Right renal cortex interstitium (tissue), 3 donors: ENCODE data around the gene ANTXRL. TPM values are rescaled to one million over a fixed set of nuclear protein-coding genes. Genes with fewer than 3 reads are reported as not detected.
"Not testable (repeated sequence)": the region's sequence is repeated elsewhere in the genome, so short reads cannot be mapped to it uniquely, and the experiment has no call there.

Source experiments
- DNase-seq, 3 donors: peaks; one replicate each; pipeline ENCODE4 v3.0.0-alpha.2; 2013; ENCODE audit warnings: low read depth in 3 of 3, low spot score in 2 of 3
- polyA plus RNA-seq, 3 donors: library from polyadenylated mRNA; unstranded; fragments of 120-200 nt; gene quantifications; one replicate each; pipeline ENCODE4 v1.2.1, GENCODE V29; 2013; ENCODE audit not compliant: insufficient read length in 3 of 3

Gene ANTXRL
- not detected for polyA plus RNA-seq

DNA sequence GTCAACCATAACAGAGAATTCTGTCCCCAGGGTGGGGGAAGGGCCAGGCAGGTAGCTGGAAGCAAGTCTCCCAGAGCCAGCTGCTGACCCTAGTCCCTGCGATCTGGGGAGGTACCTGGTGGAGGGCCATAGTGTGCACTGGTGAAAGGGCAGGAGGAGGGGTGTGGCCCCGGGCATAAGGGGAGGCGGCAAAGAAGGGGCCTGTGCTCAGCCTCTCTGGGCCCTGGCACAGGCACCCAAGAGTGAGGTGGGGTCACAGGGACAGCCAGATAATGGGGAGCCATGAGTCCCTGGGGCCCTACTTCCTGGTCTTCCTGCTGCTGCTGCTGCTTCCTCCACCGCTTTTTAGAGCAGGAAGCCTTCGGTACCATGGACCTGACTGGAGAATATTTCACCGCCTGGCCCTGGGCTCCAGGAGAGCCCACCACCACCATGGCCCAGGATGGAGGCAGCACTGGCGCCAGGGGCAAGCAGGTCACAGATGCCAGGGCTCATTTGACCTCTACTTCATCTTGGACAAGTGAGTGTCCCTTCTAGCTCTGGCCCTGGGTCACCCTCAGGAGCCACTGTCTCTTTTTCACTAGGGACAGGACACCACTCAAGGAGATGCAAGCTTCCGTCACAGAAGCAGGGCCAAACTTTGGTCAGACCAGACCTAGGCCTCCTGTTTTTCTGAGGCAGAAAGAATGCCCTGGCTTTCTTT lies at the start of gene ANTXRL:
ANTXRL (plus strand) TSS at position 7 of the 703 bp plus-strand sequence; CDS start at position 273, 266 bp downstream.
- no peak for DNase-seq

DNA sequence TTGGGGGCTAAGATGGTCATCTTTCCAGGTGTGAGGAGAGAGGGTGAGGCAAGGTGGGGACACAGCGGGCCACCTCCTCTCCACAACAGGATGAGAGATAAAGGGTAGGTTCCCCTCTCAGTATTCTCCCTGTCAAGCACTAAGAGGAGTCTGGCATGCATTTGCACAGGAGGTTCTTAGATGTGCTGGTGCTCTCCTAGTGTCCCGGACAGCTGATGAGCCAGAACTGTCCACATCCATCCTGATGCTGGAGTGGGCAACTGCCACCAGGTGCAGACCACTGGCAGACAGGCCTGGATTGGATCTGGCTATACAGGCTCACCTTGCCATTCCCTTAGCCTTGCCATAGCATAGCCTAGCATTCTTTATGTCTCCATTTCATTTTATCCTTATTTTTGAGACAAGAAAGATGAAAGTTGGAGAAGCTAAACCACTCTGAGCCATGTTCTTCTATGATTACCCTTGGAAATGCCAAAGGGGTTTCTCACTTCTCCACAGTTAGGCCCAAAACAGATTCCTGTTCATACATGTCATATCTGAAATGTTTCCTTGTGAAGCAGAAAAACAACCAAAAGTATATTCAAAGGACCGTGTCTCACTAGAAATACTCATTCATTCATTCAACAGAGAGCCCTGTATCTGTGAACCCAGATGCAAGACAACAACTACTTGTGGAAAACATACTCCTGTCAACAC lies 48.8 kb upstream of the ANTXRL start:
- no peak for DNase-seq

DNA sequence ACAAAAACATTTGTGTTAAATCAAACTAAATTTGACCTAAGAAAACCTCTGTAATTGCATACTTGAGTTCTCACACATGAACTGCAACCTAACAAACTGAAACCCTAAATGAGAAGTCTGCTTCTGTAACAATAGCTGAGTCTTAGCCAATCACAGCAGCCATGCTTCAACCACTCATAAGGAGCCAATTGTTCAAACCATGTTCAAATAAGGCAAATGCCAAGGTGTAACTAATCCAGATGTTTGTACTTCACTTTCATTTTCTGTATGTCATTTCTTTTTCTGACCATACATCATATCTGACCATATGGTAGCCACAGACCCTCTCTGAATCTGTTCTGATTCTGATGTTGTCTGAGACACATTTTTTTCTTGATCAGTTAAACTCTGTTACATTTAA lies 47.5 kb upstream of the ANTXRL start:
- DNase-seq: no peak

DNA sequence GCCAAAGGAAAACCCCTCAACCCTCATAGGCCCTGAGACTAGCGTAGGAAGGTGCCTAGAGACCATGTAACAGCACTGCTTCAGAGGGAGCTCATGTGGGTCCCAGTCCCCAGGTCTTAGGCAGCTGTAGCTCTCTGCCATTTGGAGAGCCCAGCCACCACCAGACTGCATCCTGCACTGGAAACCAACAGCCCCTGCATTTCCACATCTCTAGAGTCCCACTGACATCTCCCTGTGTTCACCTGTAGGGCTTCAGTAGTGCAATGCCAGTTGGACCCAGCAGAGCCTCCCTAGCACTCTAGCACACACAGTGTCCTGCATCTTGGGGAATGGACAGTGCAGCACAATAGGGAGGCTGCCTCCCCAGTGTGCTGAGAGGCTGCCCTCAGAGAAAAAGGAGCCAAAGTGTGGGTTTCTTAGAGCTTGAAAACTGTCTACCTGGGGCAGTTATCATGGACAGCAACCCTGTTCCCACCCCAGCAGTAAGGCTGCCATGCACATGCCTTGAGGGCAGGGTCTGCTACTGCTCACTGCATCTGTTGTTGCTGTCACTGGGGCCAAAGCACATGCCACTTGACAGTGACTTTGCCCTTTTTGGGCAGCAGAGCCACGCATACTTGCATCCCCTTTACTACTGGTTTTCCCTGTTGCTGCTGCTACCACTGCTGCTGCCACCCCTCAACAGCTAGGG lies 46.7 kb upstream of the ANTXRL start:
- DNase-seq: no peak

DNA sequence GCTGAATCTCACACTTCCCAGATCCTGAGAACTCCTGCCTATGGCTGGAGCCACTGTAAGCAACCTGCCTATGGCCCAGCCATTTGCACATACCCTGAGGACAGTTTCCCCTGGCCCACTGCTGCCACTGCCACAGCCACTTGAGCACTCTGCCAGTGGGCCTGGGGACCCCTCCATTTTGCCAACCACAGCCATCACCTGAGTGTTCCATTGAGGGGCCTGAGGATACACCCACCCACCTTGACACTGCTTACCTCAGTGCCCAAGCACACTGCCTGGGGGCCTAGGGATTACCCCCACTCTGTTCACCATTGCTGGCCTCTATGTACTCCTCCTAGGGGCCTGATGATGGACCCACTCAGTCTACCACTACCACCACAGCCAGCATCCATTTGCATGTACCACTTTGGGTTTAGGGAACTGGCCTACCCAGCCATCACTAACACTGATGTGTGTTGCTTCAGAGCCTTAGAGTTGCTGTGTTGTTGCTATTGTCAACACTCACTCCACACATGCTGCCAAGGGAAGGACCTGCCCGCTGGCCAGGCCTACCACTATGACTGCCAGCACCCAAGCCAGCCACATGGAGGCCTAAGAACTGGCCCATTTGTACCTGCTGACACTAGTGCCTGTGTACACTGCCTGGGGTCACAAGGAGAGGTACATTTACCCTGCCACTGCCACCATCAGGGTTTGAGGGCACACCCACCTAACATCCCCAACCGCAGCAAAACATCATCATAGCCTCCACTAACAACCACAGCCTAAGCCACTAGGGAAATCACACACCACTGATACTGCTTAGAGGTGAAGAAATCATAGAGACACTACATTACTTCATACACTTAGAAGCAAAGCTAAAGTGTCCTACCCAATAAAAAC lies 45.9 kb upstream of the ANTXRL start:
- DNase-seq: no peak

DNA sequence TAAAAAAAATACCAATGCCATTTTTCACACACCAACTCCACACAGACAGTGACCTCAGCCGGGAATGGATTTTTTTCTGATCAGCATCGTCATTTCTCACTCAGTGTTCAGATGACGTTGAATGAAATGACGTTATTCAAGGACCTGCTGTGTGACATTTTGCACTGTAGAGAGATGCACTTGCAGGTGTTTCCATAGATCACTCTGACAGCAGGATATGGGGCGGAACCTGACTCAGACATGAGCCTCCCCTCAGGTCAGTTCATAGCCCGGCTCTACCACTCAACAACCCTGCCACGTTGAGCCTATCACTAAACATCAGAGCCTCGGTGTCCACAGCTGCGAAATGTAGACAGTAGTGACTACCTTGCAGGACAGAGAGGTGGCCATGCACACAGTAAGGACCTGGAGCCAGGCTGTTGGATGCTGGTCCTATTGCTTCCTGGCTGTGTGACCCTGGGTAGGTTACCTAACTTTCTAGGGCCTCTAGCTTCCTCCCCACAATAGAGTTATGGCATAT lies 41.4 kb upstream of the ANTXRL start:
- no peak for DNase-seq

DNA sequence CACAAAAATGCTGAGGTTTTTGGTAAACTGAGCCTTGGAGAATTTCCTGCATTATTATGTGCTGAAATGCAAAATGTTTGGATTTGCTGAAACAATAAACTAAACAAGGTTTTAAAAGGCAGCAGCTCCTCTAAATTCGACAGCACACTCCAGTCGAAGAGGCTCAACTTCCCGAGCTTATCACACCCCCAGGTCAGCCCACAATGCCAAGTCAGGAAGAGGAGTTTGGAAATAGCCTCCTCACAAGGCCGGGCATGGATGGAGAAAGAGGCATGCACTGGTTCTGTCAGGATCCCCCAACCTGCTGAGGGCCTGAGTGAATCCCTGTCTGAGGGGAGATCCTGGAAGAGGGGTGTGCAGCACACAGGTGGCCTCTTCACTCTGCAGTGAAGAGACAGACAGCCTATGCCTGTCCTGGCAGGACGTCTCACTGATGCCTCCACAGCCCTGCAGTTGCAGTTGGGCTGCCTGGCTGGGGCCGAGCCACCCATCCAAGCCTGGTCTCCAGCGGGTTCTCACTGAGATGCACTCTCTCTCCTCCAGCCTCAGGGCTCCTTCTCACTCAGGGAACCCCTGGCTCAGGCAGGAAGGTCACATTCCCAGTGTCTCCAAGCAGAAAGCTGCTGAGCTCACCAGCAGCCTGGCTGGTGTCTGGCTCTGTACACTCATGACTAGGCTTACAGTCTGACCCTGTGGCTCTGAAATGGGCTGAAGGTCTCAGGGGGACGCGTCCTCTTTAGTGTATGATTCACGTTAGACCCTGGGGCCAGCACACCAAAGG lies 40.2 kb upstream of the ANTXRL start:
- DNase-seq: not testable (repeated sequence)

DNA sequence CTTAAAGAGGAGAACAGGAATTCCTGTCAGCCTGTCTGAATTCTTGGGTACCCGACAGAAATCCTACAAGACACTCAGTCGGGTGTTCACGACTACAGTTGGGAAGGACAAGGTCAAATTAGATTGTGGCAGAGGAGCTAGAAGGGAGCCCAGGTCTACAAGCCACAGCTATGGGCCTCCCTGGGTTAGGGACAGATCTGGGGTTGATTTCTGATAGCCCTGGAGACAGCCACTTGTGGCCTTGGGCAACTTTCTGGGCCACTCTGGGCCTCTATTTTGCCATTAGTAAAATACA lies 39.7 kb upstream of the ANTXRL start:
- DNase-seq: no peak

DNA sequence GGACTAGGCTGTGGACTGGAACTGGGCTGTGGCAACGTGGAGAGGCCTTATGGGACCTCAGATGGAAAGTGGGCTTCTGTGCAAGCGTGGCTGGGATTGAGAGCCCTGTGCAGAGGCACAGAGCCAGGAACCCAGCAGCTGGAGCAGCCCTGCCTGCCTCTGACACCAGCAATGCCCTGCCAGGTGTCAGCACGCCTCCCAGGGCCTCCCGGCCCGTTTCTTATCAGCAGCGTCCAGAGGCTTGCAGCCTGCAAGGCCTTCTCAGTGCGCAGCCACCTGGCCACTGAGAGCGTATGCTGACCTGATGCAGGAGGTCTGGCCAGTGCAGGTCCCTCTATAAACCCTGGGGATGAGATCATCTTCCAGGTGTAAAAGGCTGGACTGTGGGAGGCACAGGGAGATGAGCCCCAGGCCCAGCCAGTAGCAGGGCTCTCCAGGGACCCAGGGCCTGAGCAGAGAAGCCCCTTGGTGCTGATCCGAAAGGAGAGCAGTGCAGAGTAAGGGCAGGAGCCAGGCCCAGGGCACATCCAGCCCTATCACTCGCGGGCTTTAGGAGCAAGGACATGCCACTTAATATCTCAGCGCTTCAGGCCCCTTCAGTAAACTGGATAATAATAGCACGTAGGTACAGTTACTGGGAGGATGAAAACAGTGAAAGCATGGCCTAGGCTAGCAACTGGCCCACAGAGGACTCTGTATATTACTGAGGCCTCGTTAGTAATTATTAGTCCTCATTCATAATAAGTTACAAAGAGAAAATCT lies 38.8 kb upstream of the ANTXRL start:
- no peak for DNase-seq

DNA sequence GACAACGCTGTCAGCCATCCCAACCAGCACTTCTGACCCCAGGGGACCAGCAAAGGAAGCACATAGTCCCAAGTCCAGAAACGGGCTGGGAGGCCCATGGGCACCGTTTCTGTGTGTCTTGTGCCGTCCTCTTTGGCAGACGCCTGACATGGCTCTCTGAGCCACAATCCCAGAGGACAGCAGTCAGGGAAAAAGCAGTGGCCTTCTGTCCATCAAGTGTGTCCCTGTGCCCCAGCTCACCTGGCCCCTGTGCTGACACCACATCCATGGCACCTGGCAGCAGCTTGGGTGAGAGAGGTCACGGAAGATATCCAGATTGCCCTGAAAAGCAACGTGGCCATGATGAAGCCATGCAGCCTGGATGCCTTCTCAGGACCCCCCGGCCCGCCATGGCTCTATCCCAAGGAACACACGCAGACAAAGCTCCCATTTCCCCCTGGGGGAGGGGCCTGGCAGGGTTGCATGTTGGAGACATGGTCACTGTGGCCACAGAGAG lies 38.1 kb upstream of the ANTXRL start:
- DNase-seq: no peak

DNA sequence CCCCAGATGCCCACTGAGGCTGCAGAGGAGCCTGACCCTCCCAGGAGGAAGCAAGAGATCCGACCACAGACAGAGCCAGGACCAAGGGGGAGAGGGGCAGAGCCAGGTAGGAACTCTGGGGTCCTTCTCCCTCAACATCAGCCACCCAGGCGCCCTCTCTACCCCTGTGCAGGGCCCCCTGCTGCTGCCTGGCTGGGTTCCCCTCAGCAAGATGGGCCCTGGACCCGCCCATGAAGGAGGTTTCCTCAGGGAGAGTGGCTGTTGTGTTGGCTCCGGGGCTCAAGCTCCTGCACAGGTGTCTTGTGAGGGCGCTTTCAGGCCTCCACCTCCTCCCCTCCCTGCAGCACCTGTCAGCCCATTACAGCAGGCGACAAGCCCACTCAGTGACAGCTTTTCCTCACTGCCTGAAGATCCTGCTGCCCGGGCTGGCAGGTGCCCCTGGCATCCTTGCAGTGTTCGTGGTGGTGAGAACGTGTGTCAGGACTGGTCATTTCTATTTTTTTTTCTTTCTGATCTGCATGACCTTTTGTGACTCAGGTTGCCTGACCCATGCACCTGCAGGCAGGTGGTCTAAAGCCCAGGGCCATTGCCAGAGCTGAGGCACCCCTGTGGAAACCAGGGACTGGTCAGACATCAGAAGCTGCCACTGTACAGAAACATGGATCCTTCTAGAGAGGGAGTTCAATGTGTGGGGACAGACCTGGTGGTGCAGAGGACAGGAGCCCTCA lies 37.0 kb upstream of the ANTXRL start:
- DNase-seq: not testable (repeated sequence)

DNA sequence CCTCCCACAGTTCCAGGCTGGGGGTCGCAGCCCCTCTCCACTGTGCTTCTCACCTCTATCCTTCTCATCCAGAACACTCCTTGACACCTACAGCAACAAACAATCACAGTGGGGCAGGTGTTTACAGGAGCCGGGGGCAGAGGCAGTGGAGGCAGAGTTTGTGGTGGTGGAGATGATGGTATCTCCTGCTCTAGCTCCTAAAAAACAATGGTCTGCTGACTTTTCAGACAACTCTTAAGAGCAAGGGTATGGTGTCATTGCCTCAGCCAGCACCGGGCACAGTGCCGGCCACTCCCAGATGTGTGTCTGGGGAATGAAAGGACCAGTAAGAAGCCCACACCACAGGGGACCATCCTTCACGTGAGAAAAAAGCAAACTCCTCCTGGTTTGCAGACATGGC lies 36.3 kb upstream of the ANTXRL start:
- DNase-seq: no peak

DNA sequence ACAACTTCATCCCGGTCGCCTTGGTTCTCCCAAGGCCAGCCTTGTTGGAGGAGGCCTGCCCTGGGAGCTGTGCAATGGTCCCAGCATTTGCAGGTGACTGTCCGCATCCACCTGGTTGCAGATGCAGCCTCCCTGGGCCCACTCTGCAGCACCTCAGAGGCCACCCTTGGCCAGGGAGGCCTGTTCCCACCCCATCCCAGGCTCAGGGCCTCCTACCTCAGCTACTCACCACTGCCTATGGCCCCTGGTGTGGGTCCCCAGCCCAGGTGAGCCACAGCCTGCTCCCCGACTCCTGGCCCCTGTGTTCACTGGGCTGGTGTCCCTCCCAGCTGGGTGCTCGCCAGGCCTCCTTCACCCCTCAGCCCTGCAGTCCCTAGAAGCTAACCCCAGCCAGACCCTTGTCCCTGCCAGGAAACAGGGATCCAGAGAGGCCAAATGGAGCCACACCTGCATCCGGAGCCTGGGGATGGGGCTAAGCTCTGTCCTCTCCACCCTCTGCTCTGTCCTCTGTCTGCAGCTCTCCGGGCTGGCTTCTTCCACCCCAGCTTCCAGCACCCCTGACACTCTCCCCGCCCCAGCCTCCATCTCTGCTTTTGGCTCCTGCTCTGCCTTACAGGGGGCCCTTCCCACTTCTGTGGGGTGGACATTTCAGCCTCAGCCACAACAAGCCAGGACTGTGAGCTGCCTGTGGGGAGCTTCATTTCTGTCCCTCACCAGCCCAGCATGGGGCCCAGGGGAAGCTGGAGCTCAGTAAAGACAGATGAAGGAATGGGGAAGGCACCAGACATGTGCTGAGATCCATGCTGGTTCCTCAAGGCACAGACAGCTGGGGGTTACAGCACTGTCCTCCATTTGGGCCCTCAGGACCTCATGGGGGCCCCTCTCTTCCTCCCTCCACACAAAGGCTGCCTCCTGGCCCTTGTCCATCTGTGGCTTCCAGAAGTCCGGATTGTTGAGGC lies 35.6 kb upstream of the ANTXRL start:
- DNase-seq: no peak

DNA sequence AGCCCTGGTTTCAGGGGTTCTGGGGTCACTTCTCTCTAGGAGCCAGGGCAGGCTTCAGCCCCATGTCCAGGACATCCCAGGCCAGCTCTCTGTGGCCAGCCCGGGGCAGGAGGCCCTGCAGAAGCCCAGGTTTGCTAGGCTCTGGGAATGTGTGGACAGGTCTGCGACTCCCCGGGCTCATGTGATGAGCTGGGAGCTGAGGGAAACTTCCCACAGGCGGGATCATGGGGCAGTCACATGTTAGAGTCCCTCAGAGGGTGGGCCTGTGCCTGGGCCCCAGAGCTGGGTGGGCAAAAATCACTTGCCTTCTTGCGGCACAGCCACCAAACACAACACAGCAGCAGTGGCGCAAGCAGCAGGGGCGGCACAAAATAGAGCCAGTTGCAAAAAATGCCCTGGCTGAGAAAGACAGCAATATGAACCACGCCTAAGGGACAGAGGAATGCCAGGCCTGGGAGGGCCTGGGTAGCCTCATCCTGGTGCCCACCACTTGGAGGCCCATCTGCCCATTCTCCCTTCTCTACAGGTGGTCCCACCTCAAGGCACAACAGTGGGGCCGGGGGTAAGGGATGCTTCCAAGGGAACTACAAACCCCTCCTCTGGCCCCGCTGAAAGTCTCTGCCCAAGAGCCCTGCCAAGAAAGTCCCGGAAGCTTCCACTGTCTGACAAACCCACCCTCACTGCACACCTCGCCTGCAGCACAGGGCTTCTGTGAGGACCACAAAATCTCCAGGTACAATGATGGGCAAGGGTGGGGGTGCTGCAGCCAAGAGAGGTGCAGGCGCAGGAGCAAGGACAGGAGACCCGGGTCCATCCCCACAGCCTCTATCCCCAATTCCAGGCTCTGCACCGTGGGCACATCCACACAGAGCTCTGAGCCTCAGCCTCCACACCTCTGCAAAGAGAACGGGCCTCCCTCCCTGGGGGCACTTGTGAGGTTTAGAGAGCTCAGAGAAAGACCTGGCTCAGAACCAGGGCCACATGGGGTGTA lies 34.6 kb upstream of the ANTXRL start:
- DNase-seq: no peak

DNA sequence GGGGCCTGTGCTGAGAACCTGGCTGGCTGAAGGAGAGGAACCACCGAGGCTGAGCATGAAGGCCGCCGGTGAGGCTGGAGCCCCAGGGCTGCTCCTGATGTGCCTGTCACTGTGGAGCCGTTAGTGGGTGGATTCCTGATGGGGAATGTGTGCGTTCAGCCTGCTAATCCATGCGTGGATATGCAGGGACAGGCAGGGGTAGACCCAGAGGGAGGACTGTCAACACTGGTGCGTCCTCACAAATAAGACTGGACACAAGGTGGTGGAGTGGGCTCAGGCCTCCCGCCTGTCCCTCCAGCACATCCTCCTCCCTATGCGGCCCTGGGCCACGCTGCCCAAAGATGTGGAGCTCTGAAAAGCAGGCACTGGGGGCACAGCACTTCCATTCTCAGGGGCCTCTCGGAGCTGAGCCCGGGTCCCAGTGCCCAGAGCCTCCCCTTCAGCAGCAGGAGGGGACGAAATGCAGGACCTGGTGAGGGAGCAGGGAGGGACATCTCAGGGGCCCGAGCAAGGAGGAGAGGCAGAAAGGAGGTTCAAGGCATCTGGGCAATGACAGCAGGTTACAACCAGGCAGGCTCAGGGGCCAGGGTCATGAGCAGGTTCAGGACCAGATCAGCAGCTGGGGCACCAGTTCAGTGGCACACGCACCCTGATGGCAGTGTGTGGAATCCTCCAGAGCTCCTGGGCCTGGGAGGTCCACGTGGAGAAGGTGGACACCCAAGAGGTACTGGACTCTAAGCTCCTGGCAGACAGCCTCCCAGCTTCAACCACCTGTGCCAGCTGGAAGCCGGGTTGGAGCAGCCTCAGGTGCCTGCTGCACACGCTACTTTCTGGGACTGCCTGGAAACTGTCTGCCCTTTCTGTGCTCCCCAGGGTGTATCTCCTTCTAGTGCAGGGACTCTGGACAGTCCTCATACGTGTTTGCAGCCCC lies 33.5 kb upstream of the ANTXRL start:
- DNase-seq: no peak
